NCI-H2081 (cell line): ENCODE data around the gene COX5A.

ENCODE experiments used
- DNase-seq, 2 experiments: peaks; one replicate each; lab custom pipeline; 2025; lab: John Stamatoyannopoulos, UW

The COX5A gene

GRCh38 chr15:74870436-74871215 lies 67.2 kb downstream of the COX5A start:
- no peak for DNase-seq
